Gastrocnemius medialis (tissue), 4 donors: Measurements from ENCODE around the gene SMIM13.

Source experiments
- CTCF ChIP-seq, 5 experiments: fragments of 450-650 bp in 3 of 5; fragments of 200-600 bp in 2 of 5; sonication (generic) in 2 of 5; IDR thresholded peaks in 4 of 5; conservative IDR thresholded peaks in 1 of 5; 1 replicate in 4 of 5; 2 replicates in 1 of 5; pipeline ENCODE4 v1.5.1; 2016 to 2019; ENCODE audit warnings: antibody characterized with exemption in 5 of 5, mild to moderate bottlenecking in 3 of 5, moderate library complexity in 3 of 5
- POLR2A ChIP-seq, 2 donors: fragments of 450-650 bp; IDR thresholded peaks; one replicate each; pipeline ENCODE4 v1.6.1; 2017; ENCODE audit warnings: antibody characterized with exemption in 2 of 2, mild to moderate bottlenecking in 2 of 2, moderate library complexity in 2 of 2

GRCh38 chr6:11123978-11124377, 30.3 kb downstream of the SMIM13 start:
- no peak for TF ChIP-seq CTCF (IDR thresholded peaks at IDR 0.05 in 4 of 5, conservative IDR thresholded peaks at IDR 0.05 in 1 of 5)
- no peak for TF ChIP-seq POLR2A (IDR thresholded peaks at IDR 0.05)
